AG09319 (cell line): ENCODE measurements around the gene DRC1.

Experiments used
- DNase-seq: peaks from one replicate; pipeline ENCODE4 v3.0.0-alpha.2; 2010; ENCODE audit warnings: low read depth; ENCODE audit errors: extremely low read depth
- TF ChIP-seq, protein P1 (sequence below): IDR thresholded peaks from 2 replicates; pipeline ENCODE4 v1.5.1; 2011; ENCODE audit warnings: low read depth, mild to moderate bottlenecking, inconsistent platforms, low read length, moderate library complexity

The DRC1 gene

DNA sequence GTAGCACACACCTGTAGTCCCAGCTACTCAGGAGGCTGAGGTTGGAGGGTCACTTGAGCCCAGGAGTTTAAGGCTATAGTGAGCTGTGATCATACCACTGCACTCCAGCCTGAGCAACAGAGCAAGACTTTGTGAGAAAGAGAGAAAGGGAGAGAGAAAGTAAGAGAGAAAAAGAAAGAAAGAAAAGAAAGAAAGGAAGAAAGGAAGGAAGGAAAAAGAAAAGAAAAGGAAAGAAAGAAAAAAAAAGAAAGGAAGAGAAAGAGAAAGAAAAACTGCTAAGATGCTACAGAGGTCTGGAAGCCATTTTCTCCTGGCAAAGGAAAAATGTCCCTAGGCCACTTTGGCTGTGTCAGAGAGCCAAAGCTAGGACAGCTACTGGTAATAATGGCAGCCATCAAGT is 30.6 kb downstream of the DRC1 start:
- TF ChIP-seq, protein P1, sequence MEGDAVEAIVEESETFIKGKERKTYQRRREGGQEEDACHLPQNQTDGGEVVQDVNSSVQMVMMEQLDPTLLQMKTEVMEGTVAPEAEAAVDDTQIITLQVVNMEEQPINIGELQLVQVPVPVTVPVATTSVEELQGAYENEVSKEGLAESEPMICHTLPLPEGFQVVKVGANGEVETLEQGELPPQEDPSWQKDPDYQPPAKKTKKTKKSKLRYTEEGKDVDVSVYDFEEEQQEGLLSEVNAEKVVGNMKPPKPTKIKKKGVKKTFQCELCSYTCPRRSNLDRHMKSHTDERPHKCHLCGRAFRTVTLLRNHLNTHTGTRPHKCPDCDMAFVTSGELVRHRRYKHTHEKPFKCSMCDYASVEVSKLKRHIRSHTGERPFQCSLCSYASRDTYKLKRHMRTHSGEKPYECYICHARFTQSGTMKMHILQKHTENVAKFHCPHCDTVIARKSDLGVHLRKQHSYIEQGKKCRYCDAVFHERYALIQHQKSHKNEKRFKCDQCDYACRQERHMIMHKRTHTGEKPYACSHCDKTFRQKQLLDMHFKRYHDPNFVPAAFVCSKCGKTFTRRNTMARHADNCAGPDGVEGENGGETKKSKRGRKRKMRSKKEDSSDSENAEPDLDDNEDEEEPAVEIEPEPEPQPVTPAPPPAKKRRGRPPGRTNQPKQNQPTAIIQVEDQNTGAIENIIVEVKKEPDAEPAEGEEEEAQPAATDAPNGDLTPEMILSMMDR: no peak
- no peak for DNase-seq

- TF ChIP-seq, protein P1: no peak
- DNase-seq: no peak
Measured at GRCh38 chr2:26432859-26433258, 31.1 kb downstream of the DRC1 start.

DNA sequence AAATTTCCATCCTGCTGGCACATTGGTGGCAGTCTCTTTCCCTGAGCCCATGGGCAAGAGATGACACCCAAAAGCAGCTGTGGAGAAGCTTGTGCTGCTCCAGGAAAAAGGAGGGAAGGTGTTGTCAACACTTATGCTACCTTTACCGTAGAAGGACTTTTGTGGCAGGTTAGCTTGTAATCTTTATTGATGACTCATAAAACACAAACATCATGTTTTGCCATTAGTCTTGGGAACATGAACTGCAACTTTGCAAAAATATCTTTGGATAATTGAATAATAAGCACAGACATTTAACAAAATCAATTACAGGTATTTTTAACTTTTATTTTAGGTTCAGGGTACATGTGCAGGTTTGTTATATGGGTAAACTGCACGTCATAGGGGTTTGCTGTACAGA is 33.4 kb downstream of the DRC1 start:
- TF ChIP-seq, protein P1: no peak
- no peak for DNase-seq

GRCh38 chr2:26438526-26438925 is 36.8 kb downstream of the DRC1 start:
- TF ChIP-seq, protein P1: peak; percentile 1
- DNase-seq: no peak

GRCh38 chr2:26438926-26439325 is 37.2 kb downstream of the DRC1 start:
- TF ChIP-seq, protein P1: no peak
- no peak for DNase-seq

DNA sequence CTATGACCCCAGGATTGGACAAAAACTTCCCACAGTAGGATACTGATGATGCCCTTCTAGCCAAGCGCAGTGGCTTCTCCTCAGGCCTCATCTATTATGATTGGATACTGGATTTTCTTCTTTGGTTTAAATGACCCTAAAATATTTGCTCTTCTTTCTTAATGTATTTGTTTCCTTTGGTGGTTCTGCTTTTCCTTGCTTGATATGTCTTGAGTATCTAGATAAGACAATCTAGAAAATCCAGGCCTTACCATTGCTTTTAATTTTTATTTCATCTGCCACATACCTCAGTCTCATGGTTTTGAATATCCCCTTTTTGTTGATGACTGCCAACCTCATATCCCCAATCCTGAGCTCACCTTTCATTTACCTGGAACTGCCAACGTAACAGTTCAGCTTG is 40.6 kb downstream of the DRC1 start:
- no peak for DNase-seq
- TF ChIP-seq, protein P1: no peak

- no peak for DNase-seq
- TF ChIP-seq, protein P1: no peak
Measured at GRCh38 chr2:26442707-26443106, 41.0 kb downstream of the DRC1 start.
